WTC11 (cell line): ENCODE measurements around the gene ENC1. TPM values are rescaled to one million over a fixed set of nuclear protein-coding genes. Genes with fewer than 3 reads are reported as not detected.

Experiments used
- ATAC-seq: fragments of 200-7000 bp; cut with Tn5 transposase; 2 replicates; pipeline ENCODE4 v1.10.0; 2021; ENCODE audit warnings: mild to moderate bottlenecking, moderate library complexity
- CTCF ChIA-PET: fragments of 300-600 bp; sonication (Branson Sonifier 250); formaldehyde crosslinking; loops from one replicate; lab custom pipeline; 2021; ENCODE audit warnings: antibody characterized with exemption; lab: Charles Lee
- POLR2A ChIA-PET: fragments of 350-600 bp; sonication (Branson Sonifier 250); formaldehyde crosslinking; loops from one replicate; lab custom pipeline; 2021; ENCODE audit warnings: antibody characterized with exemption; lab: Charles Lee
- DNase-seq: peaks from one replicate; pipeline ENCODE4 v3.0.0; 2021; ENCODE audit warnings: low spot score
- H3K27ac Mint-ChIP-seq: 2 replicates; pipeline ENCODE4 v1.8.0; 2021; ENCODE audit warnings: mixed read lengths
- H3K27me3 Mint-ChIP-seq: 2 replicates; pipeline ENCODE4 v1.8.0; 2021; ENCODE audit warnings: low read depth, mild to moderate bottlenecking, moderate library complexity, mixed read lengths
- H3K36me3 Mint-ChIP-seq: 2 replicates; pipeline ENCODE4 v1.8.0; 2021; ENCODE audit warnings: mixed read lengths
- H3K4me1 Mint-ChIP-seq: 2 replicates; pipeline ENCODE4 v1.8.0; 2022; ENCODE audit warnings: mixed read lengths
- H3K4me3 Mint-ChIP-seq: 2 replicates; pipeline ENCODE4 v1.8.0; 2021; ENCODE audit warnings: mild to moderate bottlenecking, moderate library complexity, mixed read lengths
- H3K9me3 Mint-ChIP-seq: 2 replicates; pipeline ENCODE4 v1.8.0; 2021; ENCODE audit warnings: mixed read lengths
- AFF4 ChIP-seq: sonication (generic); formaldehyde crosslinking; IDR thresholded peaks from 2 replicates; pipeline ENCODE4 v1.8.1; 2023; ENCODE audit warnings: mild to moderate bottlenecking, missing genetic modification reagents, borderline replicate concordance
- ATF2 ChIP-seq: sonication (generic); formaldehyde crosslinking; IDR thresholded peaks from 2 replicates; pipeline ENCODE4 v1.8.1; 2022; ENCODE audit warnings: low read depth, missing genetic modification reagents, borderline replicate concordance
- ATF3 ChIP-seq: sonication (generic); formaldehyde crosslinking; conservative IDR thresholded peaks from 2 replicates; pipeline ENCODE4 v1.8.1; 2022; ENCODE audit warnings: mild to moderate bottlenecking, missing genetic modification reagents
- IRF1 ChIP-seq: sonication (generic); formaldehyde crosslinking; IDR thresholded peaks from 2 replicates; pipeline ENCODE4 v1.8.0; 2023; ENCODE audit warnings: missing genetic modification reagents
- JUN ChIP-seq: sonication (generic); formaldehyde crosslinking; IDR thresholded peaks from 2 replicates; pipeline ENCODE4 v1.8.0; 2023; ENCODE audit warnings: mild to moderate bottlenecking, missing genetic modification reagents
- MAX ChIP-seq: sonication (generic); formaldehyde crosslinking; IDR thresholded peaks from 2 replicates; pipeline ENCODE4 v1.8.0; 2022; ENCODE audit warnings: mild to moderate bottlenecking, missing genetic modification reagents
- MYBL2 ChIP-seq: sonication (generic); formaldehyde crosslinking; IDR thresholded peaks from 2 replicates; pipeline ENCODE4 v1.8.1; 2023; ENCODE audit warnings: mild to moderate bottlenecking, moderate library complexity, missing genetic modification reagents
- NFATC4 ChIP-seq: fragments of 250-450 bp; sonication (Bioruptor Pico); IDR thresholded peaks from 2 replicates; pipeline ENCODE4 v1.9.0; 2021; ENCODE audit warnings: mild to moderate bottlenecking
- NR1H2 ChIP-seq: sonication (generic); formaldehyde crosslinking; IDR thresholded peaks from 2 replicates; pipeline ENCODE4 v1.9.0; 2021; ENCODE audit warnings: mild to moderate bottlenecking, moderate library complexity, missing genetic modification reagents
- PREB ChIP-seq: sonication (generic); formaldehyde crosslinking; IDR thresholded peaks from 2 replicates; pipeline ENCODE4 v1.8.1; 2022; ENCODE audit warnings: mild to moderate bottlenecking, missing genetic modification reagents, moderate library complexity, borderline replicate concordance
- PRRX2 ChIP-seq: fragments of 250-450 bp; sonication (Bioruptor Pico); IDR thresholded peaks from 2 replicates; pipeline ENCODE4 v1.8.0; 2021; ENCODE audit warnings: mild to moderate bottlenecking
- SMAD3 ChIP-seq: sonication (generic); formaldehyde crosslinking; IDR thresholded peaks from 2 replicates; pipeline ENCODE4 v1.8.0; 2022; ENCODE audit warnings: missing genetic modification reagents, mild to moderate bottlenecking, borderline replicate concordance
- SOX15 ChIP-seq: fragments of 250-450 bp; sonication (Bioruptor Pico); IDR thresholded peaks from 2 replicates; pipeline ENCODE4 v1.9.0; 2021; ENCODE audit warnings: mild to moderate bottlenecking
- SP1 ChIP-seq: sonication (generic); formaldehyde crosslinking; conservative IDR thresholded peaks from 2 replicates; pipeline ENCODE4 v1.8.1; 2022; ENCODE audit warnings: missing genetic modification reagents
- TCF7 ChIP-seq: sonication (generic); formaldehyde crosslinking; IDR thresholded peaks from 2 replicates; pipeline ENCODE4 v1.8.0; 2022; ENCODE audit warnings: mild to moderate bottlenecking, low read depth, missing genetic modification reagents, moderate library complexity
- TEAD1 ChIP-seq: sonication (generic); formaldehyde crosslinking; IDR thresholded peaks from 2 replicates; pipeline ENCODE4 v1.8.0; 2022; ENCODE audit warnings: mild to moderate bottlenecking, missing genetic modification reagents
- USF2 ChIP-seq: sonication (generic); formaldehyde crosslinking; IDR thresholded peaks from 2 replicates; pipeline ENCODE4 v1.8.1; 2023; ENCODE audit warnings: mild to moderate bottlenecking, missing genetic modification reagents, moderate library complexity
- ZNF263 ChIP-seq: sonication (generic); formaldehyde crosslinking; IDR thresholded peaks from 2 replicates; pipeline ENCODE4 v1.8.1; 2022; ENCODE audit warnings: low read depth, mild to moderate bottlenecking, moderate library complexity, missing genetic modification reagents
- ZNF317 ChIP-seq: sonication (generic); formaldehyde crosslinking; IDR thresholded peaks from 2 replicates; pipeline ENCODE4 v1.8.1; 2023; ENCODE audit warnings: low read depth, mild to moderate bottlenecking, moderate library complexity, missing genetic modification reagents, borderline replicate concordance
- ZNF396 ChIP-seq: fragments of 250-450 bp; sonication (Bioruptor Pico); IDR thresholded peaks from 2 replicates; pipeline ENCODE4 v1.8.0; 2021; ENCODE audit warnings: mild to moderate bottlenecking, moderate library complexity, borderline replicate concordance
- ZNF671 ChIP-seq: fragments of 250-450 bp; sonication (Bioruptor Pico); IDR thresholded peaks from 2 replicates; pipeline ENCODE4 v1.8.0; 2021; ENCODE audit warnings: mild to moderate bottlenecking
- total RNA-seq: library from RNA; stranded (reverse); gene quantifications from 3 replicates; pipeline ENCODE4 v1.2.3, GENCODE V29; 2021
- TF ChIP-seq, protein P1 (sequence below): sonication (generic); formaldehyde crosslinking; IDR thresholded peaks from 2 replicates; pipeline ENCODE4 v1.8.0; 2023; ENCODE audit warnings: mild to moderate bottlenecking, missing genetic modification reagents
- TF ChIP-seq, protein P2 (sequence below): fragments of 250-450 bp; sonication (Bioruptor Pico); IDR thresholded peaks from 2 replicates; pipeline ENCODE4 v1.9.0; 2021; ENCODE audit warnings: mild to moderate bottlenecking

ENC1 gene
- total RNA-seq, 1 experiment from 2014 or later: 18.3 TPM

DNA sequence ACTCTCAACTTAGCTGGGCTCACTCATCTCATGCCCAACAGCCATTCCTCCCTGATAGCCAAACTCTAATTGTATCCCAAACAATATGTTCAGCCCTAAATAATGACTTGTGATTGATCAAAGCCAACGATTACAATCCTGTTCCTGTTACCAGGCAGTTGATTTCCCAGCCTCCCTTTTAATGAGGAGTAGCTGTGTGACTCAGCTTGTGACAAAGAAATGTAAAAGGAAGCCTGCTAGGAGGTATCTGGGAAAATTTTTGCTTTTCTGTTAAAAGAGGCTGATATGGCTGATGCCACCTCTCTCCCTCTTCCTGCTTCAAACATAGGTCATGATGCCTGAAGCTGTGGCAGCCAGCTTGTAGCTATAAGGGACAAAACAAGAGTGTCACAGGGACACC lies 19.6 kb upstream of the ENC1 start (continued):
- no peak for TF ChIP-seq PREB
- no peak for TF ChIP-seq ZNF396 (CRISPR knock-in tag)
- no peak for TF ChIP-seq TCF7 (CRISPR knock-in tag)
- TF ChIP-seq ZNF263 (CRISPR knock-in tag): no peak

- Mint-ChIP-seq H3K4me3 (no peak overlapping the region), H3K36me3 (peaks cover 2% of the 10 kb centered on the region; the same call in 1 of the 2 replicates), H3K9me3 (peaks cover 20% of the 10 kb centered on the region), H3K27ac (no peak overlapping the region), H3K27me3 (no peaks in the 10 kb centered on the region), H3K4me1 (no peaks in the 10 kb centered on the region)
- DNase-seq (no peak), ATAC-seq (no peak)
- ChIA-PET CTCF (no interaction called here), POLR2A (no interaction called here)
- TF ChIP-seq, protein P1, sequence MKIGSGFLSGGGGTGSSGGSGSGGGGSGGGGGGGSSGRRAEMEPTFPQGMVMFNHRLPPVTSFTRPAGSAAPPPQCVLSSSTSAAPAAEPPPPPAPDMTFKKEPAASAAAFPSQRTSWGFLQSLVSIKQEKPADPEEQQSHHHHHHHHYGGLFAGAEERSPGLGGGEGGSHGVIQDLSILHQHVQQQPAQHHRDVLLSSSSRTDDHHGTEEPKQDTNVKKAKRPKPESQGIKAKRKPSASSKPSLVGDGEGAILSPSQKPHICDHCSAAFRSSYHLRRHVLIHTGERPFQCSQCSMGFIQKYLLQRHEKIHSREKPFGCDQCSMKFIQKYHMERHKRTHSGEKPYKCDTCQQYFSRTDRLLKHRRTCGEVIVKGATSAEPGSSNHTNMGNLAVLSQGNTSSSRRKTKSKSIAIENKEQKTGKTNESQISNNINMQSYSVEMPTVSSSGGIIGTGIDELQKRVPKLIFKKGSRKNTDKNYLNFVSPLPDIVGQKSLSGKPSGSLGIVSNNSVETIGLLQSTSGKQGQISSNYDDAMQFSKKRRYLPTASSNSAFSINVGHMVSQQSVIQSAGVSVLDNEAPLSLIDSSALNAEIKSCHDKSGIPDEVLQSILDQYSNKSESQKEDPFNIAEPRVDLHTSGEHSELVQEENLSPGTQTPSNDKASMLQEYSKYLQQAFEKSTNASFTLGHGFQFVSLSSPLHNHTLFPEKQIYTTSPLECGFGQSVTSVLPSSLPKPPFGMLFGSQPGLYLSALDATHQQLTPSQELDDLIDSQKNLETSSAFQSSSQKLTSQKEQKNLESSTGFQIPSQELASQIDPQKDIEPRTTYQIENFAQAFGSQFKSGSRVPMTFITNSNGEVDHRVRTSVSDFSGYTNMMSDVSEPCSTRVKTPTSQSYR (CRISPR knock-in tag): no peak
- TF ChIP-seq PRRX2 (CRISPR knock-in tag) (no peak), MYBL2 (no peak)
These were observed 18.6 kb upstream of the ENC1 start for GRCh38 chr5:74659172-74659571.

DNA sequence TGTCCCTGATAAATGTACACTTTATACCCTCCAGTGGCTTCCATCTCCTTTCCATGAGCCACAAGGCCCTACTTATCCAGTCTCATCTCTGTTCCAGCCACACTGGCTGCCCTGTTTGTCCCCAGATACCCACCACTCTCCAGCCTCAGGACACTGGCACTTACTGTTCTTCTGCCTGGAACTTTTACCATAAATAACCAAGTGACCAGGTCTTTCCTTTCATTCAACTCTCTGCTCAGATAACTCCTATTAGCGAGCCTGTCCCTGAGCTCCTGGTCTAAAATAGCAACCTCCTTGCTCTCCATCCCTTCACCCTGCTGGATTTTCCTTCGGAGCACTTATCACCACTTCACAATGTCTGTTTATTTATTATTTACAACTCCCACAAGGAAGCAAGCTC lies 16.6 kb upstream of the ENC1 start:
- no peak overlapping the region for H3K4me3 Mint-ChIP-seq
- H3K9me3 Mint-ChIP-seq: peaks cover 16% of the 10 kb centered on the region
- ChIA-PET CTCF (no interaction called here), POLR2A (no interaction called here)
- peaks cover 2% of the 10 kb centered on the region; the same call in 1 of the 2 replicates for H3K36me3 Mint-ChIP-seq
- 0 out of 2 replicates have a peak, but pooled peaks cover 4% of the 10 kb centered on the region for H3K4me1 Mint-ChIP-seq
- ATAC-seq (no peak), DNase-seq (no peak)
- H3K27ac Mint-ChIP-seq: no peak overlapping the region
- H3K27me3 Mint-ChIP-seq: no peaks in the 10 kb centered on the region
- TF ChIP-seq SP1 (CRISPR knock-in tag): no peak
- no peak for TF ChIP-seq SOX15 (CRISPR knock-in tag)
- no peak for TF ChIP-seq AFF4
- TF ChIP-seq ATF3 (CRISPR knock-in tag): no peak
- no peak for TF ChIP-seq NFATC4
- TF ChIP-seq NR1H2: no peak
- no peak for TF ChIP-seq ZNF317
- TF ChIP-seq, protein P2, sequence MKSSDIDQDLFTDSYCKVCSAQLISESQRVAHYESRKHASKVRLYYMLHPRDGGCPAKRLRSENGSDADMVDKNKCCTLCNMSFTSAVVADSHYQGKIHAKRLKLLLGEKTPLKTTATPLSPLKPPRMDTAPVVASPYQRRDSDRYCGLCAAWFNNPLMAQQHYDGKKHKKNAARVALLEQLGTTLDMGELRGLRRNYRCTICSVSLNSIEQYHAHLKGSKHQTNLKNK (CRISPR knock-in tag): no peak
- no peak for TF ChIP-seq MAX (CRISPR knock-in tag)
- no peak for TF ChIP-seq ATF2 (CRISPR knock-in tag)
- TF ChIP-seq SMAD3 (CRISPR knock-in tag): no peak
- no peak for TF ChIP-seq JUN
- TF ChIP-seq USF2 (CRISPR knock-in tag): no peak
- TF ChIP-seq TEAD1: no peak
- no peak for TF ChIP-seq IRF1
- no peak for TF ChIP-seq ZNF671 (CRISPR knock-in tag)
